ENCODE data around the gene KNDC1.

Gene KNDC1

GRCh38 chr10:133113146-133113830, 46.7 kb upstream of the KNDC1 start:
- Histone ChIP-seq H3K27ac (ENCODE audit: extremely low read depth, low read depth, low read length) (no peak overlapping the region), H3K9me3 (ENCODE audit: control insufficient read depth, insufficient read depth, low read depth, low read length) (no peaks in the 10 kb centered on the region), H3K36me3 (ENCODE audit: control insufficient read depth in 2 of 2, insufficient read depth in 1 of 2, low read length in 2 of 2) (no peaks in the 10 kb centered on the region), H3K4me3 (ENCODE audit: low read depth, low read length) (no peak overlapping the region), H3K4me1 (ENCODE audit: control insufficient read depth, insufficient read depth, low read length) (no peaks in the 10 kb centered on the region)
- POLR2A ChIA-PET = no interaction called here
- CTCF ChIA-PET = interaction anchor here (1.1 kb wide), 1 partner anchor 11 kb away, joined by 4 read pairs; no protein-coding TSS in a partner anchor
- no peak for TF ChIP-seq SP2 (tag by site-specific recombination; IDR thresholded peaks at IDR 0.05)
- TF ChIP-seq ZBTB11 (tag by site-specific recombination; conservative IDR thresholded peaks at IDR 0.05; ENCODE audit: low read depth) = no peak

- no peaks in the 10 kb centered on the region for H3K4me1 ChIP-seq (ENCODE audit: control insufficient read depth, insufficient read depth, low read length)
- H3K4me3 ChIP-seq (ENCODE audit: low read depth, low read length) = no peak overlapping the region
- no peak for TF ChIP-seq HIC1 (tag by site-specific recombination; IDR thresholded peaks at IDR 0.05)
- TF ChIP-seq SETDB1 (IDR thresholded peaks at IDR 0.05; ENCODE audit: insufficient read length, low read length) = no peak
- TF ChIP-seq ZSCAN30 (tag by site-specific recombination; IDR thresholded peaks at IDR 0.05) = no peak
- no peak for TF ChIP-seq ZSCAN5A (tag by site-specific recombination; IDR thresholded peaks at IDR 0.05)
- no peak for TF ChIP-seq BCL6B (tag by site-specific recombination; IDR thresholded peaks at IDR 0.05)
- no peak for TF ChIP-seq ZNF629 (tag by site-specific recombination; IDR thresholded peaks at IDR 0.05)
- no peak for TF ChIP-seq ZNF561 (tag by site-specific recombination; IDR thresholded peaks at IDR 0.05; ENCODE audit: borderline replicate concordance)
- TF ChIP-seq ZNF639 (tag by site-specific recombination; IDR thresholded peaks at IDR 0.05) = no peak
- POLR2A ChIA-PET = no interaction called here
- H3K27ac ChIP-seq (ENCODE audit: extremely low read depth, low read depth, low read length) = no peak overlapping the region
- CTCF ChIA-PET = interaction anchor here (1.1 kb wide), 1 partner anchor 11 kb away, joined by 4 read pairs; no protein-coding TSS in a partner anchor
- H3K36me3 ChIP-seq (ENCODE audit: control insufficient read depth in 2 of 2, insufficient read depth in 1 of 2, low read length in 2 of 2) = no peaks in the 10 kb centered on the region
- no peaks in the 10 kb centered on the region for H3K9me3 ChIP-seq (ENCODE audit: control insufficient read depth, insufficient read depth, low read depth, low read length)
These were observed 46.2 kb upstream of the KNDC1 start for GRCh38 chr10:133113847-133114246.
